HG02759 (cell line): ENCODE measurements around the gene PECR.
"Not testable (repeated sequence)": the region's sequence is repeated elsewhere in the genome, so short reads cannot be mapped to it uniquely, and the experiment has no call there.

Experiments used
- ATAC-seq: cut with Tn5 transposase; IDR thresholded peaks from one replicate; pipeline ENCODE4 v1.9.1; 2021; ENCODE audit warnings: mild to moderate bottlenecking, moderate library complexity; ENCODE audit not compliant: unreplicated experiment

Gene PECR

GRCh38 chr2:216031960-216032689 is 49.5 kb downstream of the PECR start:
- peak; percentile 78 for ATAC-seq

DNA sequence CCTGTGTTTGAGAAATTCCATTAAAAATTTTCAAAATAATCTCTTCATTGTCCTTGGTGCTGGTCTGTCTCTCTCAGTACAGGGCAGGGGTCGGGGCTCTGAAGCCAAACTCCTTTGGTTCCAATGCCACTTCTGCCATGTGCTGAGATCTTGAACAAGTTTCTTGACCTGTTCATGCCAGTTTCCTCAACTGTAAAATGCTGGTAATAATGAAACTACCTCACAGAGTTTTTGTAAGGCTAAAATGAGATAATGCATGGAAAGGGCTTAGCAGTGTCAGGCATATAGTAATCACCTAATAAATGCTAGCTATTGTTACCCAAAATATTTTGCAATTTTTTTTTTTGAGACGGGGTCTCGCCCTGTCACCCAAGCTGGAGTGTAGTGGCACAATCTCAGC is 51.4 kb downstream of the PECR start:
- no peak for ATAC-seq

DNA sequence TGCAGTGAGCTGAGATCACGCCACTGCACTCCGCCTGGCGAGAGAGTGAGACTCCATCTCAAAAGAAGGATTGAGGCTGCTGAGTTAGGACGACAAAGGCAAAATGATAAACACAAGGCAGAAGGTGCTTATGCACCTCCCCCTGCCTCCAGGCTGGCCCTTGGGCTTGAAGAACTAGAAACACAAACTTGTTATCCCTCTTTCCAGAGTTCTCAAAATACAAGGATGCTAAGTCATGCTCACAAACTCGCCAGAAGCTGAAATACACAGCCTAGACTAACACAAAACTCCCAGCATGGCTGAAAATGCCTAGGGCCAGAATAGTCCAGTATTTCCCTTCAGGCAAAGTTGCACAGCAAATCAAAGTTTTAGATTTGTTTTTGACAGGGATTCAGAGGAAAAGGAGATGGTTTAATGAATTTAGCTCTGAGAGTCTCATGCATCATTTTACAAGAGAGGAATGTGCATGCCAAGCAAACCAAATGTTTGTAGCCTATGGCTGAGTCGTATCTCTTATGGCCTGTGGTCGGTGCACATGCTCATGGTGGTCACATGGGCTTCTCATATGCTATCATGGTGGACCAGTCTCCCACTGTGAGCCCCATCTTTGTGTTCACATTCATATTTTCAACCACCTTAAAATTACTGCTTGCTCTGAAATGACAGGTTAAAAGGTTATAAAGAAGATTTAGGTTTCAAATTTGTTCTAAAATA is 52.0 kb downstream of the PECR start:
- ATAC-seq = no peak

DNA sequence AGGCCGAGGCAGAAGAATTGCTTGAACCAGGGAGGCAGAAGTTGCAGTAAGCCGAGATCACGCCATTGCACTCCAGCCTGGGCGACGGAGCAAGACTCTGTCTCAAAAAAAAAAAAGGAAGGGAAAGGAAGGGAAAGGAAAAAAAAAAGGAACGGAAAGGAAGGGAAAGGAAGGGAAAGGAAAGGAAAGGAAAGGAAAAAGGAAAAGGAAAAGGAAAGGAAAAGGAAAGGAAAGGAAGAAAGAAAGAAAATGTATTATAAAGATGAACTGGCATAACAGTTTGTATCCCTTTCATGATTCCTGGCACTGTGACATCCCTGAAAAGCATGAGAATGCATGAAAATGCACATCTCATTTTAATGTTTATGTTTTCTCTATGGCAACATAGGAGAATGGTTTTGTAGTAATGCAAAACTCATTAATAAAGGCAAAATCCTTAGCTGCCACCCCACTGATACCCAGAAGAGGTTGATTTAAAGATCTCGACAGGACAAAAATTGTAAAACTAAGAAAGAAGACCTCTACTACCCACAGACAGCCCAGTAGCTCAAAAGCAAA is 56.8 kb downstream of the PECR start:
- ATAC-seq = no peak

DNA sequence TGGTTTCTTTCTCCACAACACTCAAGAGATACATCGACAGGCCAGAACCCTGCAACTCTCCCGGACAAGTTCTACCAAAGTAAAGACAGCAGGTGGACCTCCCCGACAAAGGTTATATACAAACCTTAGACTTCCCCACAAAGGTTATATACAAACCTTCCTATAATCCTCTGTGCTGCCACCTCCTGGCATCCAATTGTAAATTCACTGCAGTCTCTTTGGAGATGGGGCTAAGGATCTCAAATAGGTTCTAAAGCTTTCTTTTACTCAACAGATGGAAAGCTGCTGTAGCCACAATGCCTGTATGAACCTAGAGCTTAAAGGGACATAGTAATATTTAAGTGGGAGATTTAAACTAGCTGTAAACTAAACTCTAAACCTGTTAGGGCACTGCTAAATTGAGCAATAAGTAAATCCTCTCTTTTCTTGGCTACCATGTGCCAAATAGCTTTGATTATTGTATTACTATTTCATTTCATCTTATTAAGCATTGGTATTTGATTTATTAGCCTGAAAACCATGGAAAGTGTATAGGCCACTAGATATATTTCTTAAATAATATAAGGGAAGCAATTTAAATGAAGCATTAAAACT is 58.5 kb downstream of the PECR start:
- ATAC-seq = peak; percentile 90

DNA sequence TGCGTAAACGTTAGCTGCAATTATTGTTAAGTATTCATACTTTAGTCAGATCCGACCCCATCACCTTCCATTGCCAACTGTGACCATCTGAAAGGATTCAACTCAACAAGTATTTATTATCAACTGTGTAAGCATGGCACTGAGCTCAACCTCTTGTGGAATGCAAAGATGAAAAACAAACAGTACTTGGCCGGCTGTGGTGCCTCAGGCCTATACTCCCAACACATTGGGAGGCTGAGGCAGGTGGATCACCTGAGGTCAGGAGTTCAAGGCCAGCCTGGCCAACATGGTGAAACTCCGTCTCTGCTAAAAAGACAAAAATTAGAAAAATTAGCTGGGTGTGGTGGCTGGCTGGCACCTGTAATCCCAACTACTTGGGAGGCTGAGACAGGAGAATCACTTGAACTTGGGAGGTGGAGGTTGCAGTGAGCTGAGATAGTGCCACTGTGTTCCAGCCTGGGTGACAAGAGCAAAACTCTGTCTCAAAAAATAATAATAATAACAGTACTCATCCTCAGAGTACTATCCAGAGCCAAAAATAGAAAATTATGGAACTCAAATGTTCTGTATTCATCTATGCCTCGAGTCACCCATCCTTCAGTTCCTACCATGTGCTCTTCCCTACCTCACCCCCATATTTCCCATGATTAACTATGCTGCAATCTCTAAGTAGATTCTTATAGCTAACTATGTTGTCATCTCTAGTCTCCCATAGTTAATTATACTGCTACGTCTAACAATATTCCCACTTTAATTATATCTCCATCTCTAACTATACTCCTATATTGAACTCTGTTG is 59.6 kb downstream of the PECR start:
- no peak for ATAC-seq

- no peak for ATAC-seq
These were observed 62.9 kb downstream of the PECR start for GRCh38 chr2:216018709-216019108.

DNA sequence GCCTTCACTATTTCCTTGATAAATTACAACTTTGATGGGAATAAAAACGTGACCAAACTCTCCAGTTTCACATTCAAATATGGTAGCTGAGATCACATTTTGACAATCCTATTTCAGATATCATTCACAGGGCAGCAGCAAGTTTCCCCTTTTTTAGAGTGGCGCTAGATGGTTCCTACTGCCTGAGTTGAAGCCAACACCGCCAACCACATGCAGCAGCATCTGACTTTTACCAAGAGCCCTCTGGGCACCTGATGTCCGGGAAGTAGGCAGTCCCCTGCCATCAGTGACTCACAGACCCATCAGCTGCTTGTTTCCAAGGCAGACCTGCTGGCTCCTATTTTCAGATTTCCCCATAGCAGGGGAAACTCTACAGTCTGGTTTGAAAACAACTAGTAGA is 64.2 kb downstream of the PECR start:
- peak; percentile 35 for ATAC-seq

- no peak for ATAC-seq
These were observed 65.0 kb downstream of the PECR start for GRCh38 chr2:216016581-216016980.

DNA sequence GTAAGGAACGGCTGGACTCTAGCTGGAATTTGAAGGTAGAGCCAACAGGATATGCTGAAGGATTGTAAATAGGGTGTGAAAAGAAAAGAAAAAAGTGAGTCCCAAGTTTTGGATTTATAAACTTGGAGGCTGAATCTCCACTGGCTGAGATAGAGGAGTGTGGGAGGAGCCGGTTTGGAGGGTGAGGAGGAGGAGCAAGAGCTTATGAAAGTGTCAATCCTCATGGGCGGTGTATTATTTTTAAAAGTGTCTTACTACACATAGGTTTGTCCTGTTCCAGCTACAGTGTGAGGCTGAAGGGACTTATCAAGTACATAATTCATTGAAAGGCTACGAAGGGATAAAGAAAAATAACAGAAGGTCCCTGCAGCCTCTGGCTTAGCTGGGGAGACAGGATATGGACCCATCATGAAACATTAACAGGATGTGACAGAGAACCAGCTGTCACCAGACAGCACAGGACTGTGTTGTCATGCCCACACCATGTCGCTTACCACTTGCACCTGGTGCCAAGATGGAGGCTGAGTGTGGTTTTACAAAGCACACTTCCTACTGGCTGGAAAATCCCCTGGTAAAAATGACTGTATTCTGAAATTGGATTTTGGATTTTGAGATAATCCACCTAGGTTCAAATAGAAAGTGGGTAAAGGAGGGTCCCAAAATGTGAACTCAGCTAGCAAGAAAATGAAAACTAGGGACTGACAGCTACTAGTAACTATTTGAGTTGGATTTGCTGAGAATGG is 65.7 kb downstream of the PECR start:
- peak; percentile 84 for ATAC-seq

- ATAC-seq = no peak
These were observed 66.6 kb downstream of the PECR start for GRCh38 chr2:216014986-216015385.

DNA sequence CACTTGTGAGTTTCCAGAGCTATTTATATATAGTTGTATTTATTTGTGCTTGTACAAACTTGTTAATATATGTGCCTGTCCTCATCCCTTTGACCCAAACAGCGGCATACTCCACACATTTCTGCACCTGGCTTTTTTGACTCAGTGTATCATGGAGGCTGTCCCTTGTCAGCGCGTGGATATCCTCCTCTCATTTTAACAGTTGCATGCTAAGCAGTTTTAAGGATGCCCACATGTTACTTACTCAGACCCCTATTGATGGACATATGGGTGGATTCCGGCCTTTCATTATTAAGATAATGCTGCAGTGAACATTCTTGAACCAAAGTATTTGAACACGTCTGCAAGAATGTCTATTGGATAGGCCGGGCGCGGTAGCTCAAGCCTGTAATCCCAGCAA is 67.6 kb downstream of the PECR start:
- no peak for ATAC-seq

GRCh38 chr2:216013080-216013909 is 68.3 kb downstream of the PECR start, which contains the start of gene MREG:
MREG (minus strand) TSS chr2:216013551; CDS start chr2:216013327, 224 bp downstream.
- ATAC-seq = peak; percentile 53

GRCh38 chr2:216012830-216013079 is 68.9 kb downstream of the PECR start:
- no peak for ATAC-seq

- no peak for ATAC-seq
These were observed 69.3 kb downstream of the PECR start for GRCh38 chr2:216012133-216012829.

GRCh38 chr2:216009215-216009614 is 72.4 kb downstream of the PECR start:
- ATAC-seq = not testable (repeated sequence)

- ATAC-seq = no peak
These were observed 73.2 kb downstream of the PECR start for GRCh38 chr2:216008387-216008786.

DNA sequence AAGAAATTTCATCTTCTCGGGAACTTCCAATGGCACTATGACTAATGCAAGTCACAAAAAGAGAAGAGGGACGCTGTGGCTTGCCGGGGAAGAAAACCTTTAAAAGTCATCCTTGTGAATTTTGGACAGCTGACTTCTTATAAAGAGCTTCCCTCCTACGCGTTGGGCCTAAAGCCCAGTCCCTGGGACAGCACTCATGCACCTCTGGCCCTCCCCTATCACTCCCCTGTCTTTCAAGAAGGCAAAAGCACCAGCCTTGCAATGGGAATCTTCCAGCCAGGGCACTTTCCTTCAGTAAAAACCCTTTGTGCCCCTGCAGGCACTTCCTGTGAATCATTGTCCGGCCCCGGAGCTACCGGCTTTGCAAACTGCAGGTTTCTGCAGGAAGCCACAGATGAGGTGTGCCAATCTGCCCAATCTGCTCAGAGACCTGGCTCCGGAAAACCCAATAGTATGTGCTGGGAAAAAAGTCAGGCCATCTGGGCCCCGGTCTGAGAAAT is 75.4 kb downstream of the PECR start:
- peak; percentile 37 for ATAC-seq
